Activated CD4-positive, CD25-positive, alpha-beta regulatory T cell treated with anti-CD3 and anti-CD28 coated beads, Interleukin-2, amount 50 U/mL, for 72 hours (primary cell): ENCODE measurements around the gene COQ6.
"Not testable (repeated sequence)": the region's sequence is repeated elsewhere in the genome, so short reads cannot be mapped to it uniquely, and the experiment has no call there.

Experiments
- DNase-seq: peaks from one replicate; pipeline ENCODE4 v3.0.0; 2021

The COQ6 gene

DNA sequence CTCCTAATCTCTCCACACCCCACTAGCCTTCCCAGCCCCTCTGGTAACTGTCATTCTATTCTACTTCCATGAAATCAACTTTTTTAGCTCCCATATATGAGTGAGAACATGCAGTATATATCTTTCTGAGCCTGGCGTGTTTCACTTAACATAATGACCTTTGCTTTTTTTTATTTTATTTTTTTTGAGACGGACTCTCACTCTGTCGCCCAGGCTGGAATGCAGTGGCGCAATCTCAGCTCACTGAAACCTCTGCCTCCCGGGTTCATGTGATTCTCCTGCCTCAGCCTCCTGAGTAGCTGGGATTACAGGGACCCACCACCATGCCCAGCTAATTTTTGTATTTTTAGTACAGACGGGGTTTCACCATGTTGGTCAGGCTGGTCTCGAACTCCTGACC, 38.6 kb downstream of the COQ6 start:
- DNase-seq = not testable (repeated sequence)

DNA sequence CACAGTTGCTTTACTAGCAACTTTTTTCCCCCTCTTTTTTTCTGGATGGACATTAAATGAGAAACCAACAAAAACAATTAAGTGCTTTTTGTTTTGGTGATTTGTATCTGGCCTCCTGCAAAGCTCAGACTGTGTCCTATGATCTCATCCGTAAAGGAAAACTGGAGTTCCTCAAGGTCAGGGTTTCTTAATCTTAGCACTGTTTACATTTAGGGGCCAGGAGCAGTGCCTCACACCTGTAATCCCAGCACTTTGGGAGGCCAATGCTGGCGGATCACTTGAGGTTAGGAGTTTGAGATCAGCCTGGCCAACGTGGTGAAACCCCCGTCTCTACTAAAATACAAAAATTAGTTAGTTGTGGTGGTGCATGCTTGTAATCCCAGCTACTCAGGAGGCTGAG, 41.0 kb downstream of the COQ6 start:
- no peak for DNase-seq

DNA sequence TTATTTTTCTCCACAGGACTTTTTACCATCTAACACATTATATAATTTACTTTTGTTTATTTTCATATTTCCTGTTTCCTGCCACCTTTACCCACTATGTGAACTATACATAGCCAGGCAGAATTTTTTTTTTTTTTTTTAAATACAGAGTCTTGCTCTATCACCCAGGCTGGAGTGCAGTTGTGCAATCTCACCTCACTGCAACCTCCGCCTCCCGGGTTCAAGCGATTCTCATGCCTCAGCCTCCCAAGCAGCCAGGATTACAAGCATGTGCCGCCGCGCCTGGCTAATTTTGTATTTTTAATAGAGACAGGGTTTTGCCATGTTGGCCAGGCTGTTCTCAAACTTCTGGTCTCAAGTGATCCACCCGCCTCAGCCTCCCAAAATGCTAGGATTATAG, 44.8 kb downstream of the COQ6 start:
- not testable (repeated sequence) for DNase-seq

DNA sequence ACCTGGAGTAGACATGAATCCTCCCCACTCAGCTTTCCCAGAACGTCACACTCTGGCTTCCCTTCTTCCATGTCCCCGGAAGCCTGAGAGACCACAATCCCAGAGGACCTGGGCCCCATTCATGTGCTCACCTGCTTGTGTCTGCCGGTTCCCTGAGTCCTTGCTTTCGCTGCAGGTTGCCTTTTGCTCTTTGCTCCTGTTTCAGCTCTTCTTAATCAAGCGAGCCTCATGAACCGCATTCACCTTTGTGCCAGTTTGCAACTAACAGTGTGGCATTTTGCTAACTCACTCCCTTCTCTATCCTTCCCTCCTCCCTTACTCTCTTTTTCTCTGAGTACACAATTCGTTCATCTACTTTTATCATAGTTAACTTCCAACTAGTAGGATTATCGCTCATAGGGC, 45.9 kb downstream of the COQ6 start:
- DNase-seq = no peak

DNA sequence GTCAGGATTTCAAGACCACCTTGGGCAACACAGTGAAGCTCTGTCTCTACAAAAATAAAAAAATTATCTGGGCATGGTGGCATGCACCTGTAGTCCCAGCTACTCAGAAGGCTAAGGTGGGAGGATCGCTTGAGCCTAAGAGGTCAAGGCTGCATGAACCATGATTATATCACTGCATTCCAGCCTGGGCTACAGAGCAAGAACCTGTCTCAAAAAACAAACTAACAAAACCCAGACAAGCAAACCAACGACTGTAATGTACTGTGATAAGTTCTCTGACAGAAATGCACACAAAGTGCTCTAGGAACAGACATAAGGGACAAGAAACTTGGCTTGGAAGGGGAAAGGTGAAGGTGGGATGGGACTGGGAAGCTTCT, 46.6 kb downstream of the COQ6 start:
- no peak for DNase-seq

DNA sequence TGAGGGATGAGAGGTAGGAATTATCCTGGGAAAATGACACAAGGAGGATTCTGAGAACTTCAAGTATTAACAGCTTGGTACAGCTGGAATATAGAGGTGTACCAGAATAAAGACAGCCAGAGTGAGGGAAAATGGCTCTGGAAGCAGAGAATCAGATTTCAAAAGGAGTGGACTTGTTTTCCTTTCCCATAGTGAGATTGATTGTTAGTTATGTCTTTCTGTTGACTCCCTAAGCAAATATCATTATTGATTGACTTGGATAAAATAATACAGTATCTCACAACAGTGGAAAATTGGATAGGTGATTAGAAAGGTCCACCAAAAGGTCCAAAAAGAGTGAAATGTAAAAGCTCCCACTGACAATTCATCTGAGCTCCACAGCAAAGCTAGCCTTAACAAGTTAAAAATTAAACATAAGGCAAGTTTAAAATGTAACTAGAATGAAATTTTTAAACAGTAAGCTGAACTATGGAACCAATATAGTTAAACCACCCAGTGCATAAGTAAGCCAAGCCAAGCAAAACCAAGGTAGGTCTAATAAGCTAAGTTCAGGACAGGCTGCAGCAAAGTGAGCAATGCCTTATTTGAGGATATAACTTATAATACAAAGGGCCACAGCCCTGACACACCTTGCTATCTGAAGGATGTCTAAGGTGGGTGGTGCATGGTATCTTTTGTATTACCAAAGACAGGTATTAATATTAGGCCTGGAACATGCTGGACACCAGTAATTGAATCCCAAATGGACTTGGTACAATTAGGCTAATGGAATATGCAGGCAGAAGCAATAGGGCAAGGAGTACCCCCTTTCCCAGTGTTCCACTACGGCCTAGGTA, 47.2 kb downstream of the COQ6 start:
- no peak for DNase-seq

DNA sequence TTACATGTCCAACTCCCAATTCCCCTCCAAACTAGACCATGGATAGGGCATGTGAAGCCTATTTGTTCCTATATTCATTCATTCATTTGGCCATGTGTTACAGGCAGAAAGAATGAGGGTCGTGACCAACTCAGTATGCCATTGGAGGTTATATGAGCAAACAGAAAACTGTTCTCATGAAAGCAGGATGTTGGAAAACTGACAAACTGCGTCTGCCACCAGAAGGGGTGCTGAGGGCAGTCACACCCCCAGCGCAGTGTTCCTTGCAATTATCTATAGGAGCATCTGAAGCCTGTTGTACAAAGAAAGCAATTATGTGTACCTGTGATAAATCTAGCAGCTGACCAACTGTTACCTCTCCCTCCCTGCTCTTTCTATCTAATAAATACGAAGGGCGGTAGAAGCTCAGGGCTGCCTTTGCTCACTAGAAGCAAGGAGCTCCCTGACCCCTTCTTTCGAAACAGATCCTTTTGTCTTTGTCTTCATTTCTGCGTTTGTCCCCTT, 47.9 kb downstream of the COQ6 start:
- no peak for DNase-seq

DNA sequence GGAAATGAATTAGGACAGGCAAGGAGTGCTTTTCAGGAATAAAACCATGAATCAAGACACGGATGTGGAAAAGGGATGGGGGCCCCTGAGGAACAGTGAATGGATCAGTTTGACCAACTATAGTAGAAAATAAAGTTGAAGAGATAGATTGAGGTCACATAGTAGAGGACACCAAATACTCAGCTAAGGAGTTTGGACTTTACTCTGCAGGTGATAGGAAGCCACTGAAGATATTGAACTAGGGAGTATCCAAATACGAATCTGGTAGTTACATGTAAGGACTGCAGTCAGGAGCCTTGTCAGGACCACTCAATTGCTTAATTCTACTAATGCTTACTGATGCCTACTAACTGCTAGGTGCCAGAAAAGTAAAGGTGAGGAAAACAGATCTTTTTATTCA, 48.6 kb downstream of the COQ6 start:
- DNase-seq = no peak

DNA sequence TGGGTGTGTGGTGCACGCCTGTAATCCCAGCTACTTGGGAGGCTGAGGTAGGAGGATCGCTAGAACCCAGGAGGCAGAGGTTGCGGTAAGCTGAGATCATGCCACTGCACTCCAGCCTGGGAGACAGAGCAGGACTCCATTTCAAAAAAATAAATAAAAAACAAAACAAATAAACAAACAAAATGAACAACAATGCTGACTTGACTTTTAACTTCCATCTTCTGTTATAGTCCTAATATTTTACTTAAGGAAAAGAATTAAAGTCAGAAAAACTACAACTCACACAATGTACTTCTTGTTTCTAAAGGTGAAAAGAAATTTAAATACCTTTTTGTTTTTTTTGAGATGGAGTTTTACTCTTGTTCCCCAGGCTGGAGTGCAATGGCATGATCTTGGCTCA, 55.6 kb downstream of the COQ6 start:
- DNase-seq = not testable (repeated sequence)

DNA sequence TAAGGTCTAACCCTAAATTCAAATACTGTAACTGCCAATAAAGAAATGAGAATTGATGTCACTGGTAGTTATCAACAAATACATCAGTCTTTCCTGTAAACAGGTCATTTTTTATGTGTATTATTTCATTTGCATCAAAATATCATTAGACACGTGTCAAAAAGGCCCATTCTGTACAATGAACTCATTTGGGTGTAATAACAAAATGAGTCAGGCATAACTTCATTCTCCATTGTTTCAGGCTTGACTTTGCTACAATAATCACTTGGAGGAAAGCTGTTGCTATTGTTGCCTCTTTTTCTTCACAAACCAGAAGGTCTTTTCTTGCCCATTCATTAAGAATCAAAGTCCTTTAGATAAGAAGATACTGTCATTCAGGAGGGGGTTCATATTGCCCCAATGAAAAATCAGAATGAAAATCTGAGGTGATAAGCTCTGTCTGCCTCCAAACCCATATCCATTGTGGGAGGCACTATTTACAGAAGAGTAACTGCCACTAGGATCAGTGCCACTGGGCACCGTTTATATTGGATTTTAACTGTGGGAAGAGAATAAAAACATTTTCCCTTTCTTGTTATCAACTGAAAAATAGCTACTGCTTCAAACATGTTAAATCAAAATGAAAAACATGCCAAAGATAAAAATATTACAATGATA, 58.9 kb downstream of the COQ6 start:
- no peak for DNase-seq
